GM12864 (cell line): ENCODE measurements around the gene IMMP2L.

Experiments used
- DNase-seq: peaks from one replicate; pipeline ENCODE4 v3.0.0-alpha.2; 2011; ENCODE audit warnings: low read depth
- H3K4me3 ChIP-seq: 2 replicates; pipeline ENCODE4 v1.5.1; 2011; ENCODE audit warnings: mild to moderate bottlenecking, low read depth, low read length, control low read depth
- TF ChIP-seq, protein P1 (sequence below): IDR thresholded peaks from 2 replicates; pipeline ENCODE4 v1.5.1; 2011; ENCODE audit warnings: low read depth, mild to moderate bottlenecking, moderate library complexity, low read length, control low read depth, inconsistent platforms; ENCODE audit errors: missing control alignments

IMMP2L gene

DNA sequence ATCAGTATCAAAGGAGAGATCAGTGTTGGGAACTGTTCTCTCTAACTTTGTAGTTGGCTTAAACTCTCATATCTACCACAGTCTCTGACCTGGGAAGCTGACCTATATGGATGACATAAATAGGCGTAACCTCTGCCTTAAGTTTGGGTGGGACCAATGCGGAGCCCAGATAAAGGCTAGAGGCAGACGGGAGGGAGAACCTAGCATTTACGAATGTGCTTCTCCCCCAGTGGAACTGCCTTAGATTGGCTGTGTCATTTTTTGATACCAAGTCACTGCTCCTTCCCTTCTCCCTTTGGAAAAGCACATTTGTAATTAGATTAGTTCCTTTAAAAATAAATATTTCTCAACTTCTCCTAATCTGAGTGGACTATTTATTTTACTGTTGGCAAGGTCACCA, 495.0 kb downstream of the IMMP2L start:
- TF ChIP-seq, protein P1, sequence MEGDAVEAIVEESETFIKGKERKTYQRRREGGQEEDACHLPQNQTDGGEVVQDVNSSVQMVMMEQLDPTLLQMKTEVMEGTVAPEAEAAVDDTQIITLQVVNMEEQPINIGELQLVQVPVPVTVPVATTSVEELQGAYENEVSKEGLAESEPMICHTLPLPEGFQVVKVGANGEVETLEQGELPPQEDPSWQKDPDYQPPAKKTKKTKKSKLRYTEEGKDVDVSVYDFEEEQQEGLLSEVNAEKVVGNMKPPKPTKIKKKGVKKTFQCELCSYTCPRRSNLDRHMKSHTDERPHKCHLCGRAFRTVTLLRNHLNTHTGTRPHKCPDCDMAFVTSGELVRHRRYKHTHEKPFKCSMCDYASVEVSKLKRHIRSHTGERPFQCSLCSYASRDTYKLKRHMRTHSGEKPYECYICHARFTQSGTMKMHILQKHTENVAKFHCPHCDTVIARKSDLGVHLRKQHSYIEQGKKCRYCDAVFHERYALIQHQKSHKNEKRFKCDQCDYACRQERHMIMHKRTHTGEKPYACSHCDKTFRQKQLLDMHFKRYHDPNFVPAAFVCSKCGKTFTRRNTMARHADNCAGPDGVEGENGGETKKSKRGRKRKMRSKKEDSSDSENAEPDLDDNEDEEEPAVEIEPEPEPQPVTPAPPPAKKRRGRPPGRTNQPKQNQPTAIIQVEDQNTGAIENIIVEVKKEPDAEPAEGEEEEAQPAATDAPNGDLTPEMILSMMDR = no peak
- no peak for DNase-seq
- H3K4me3 ChIP-seq = no peak overlapping the region

DNA sequence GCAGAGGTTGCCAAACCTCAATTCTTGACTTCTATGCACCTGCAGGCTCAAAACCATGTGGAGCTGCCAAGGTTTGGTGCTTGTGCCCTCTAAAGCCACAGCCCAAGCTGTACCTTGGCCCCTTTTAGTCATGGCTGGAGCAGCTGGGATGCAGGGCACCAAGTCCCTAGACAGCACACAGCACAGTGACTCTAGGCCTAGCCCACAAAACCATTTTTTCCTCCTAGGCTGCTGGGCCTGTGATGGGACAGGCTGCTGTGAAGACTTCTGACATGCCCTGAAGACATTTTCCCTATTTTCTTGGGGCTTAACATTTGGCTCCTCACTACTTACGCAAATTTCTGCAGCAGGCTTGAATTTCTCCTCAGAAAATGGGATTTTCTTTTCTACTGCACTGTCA, 499.1 kb downstream of the IMMP2L start:
- H3K4me3 ChIP-seq = no peak overlapping the region
- no peak for DNase-seq
- TF ChIP-seq, protein P1 = no peak

DNA sequence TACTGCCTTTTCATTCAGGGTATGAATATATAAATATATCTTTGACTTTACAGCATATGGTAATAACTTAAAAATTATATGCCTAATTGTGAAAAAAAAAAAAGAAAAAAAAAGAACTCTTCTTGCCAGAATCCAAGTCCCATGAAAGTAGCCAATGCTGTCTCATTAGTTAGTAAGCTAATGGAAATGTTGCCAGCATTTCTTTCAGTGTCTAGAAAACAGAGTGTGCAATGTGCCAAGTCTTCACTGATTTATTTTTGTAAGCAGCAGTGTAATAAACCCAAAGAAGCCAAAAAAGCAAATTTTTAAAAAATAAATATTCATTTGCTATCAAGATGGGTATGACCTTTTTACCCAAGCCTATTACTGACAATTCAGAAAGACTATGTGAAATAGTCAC, 502.5 kb downstream of the IMMP2L start:
- DNase-seq = no peak
- TF ChIP-seq, protein P1 = no peak
- H3K4me3 ChIP-seq = no peak overlapping the region

DNA sequence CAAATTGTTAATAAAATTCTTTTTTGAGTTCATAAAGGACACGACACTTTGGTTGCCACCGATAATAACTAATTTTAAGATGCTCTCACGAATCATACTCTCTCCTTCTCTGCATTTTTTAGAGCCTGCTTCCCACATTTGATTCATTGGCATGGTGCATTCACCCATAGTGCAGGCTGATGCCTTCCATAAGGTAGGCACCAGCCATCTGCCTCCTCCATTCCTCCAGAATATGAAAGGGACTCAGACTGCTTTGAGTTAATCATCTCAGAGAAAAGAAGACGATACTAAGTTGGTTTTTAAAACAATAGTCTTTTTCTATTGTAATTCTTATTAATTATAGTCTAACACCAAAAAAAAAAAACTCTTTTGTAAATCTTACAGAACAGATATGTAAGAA, 505.2 kb downstream of the IMMP2L start:
- H3K4me3 ChIP-seq = no peak overlapping the region
- TF ChIP-seq, protein P1 = no peak
- no peak for DNase-seq

DNA sequence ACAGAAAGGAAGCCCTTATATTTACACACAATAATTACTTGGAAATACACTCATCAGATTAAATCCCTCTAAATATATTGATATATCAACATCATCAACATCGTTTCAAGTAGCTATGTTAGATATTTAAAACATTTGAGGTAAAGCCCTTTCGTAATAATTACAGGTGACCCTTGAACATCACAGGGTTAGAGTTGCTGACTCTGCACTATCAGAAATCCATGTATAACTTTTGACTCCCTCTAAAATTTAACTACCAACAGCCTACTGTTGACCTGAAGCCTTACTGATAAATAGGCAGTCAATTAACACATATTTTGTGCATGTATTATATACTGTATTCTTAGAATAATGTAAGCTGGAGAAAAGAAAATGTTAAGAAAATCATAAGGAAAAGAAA, 505.9 kb downstream of the IMMP2L start:
- TF ChIP-seq, protein P1 = no peak
- DNase-seq = no peak
- H3K4me3 ChIP-seq = no peak overlapping the region

DNA sequence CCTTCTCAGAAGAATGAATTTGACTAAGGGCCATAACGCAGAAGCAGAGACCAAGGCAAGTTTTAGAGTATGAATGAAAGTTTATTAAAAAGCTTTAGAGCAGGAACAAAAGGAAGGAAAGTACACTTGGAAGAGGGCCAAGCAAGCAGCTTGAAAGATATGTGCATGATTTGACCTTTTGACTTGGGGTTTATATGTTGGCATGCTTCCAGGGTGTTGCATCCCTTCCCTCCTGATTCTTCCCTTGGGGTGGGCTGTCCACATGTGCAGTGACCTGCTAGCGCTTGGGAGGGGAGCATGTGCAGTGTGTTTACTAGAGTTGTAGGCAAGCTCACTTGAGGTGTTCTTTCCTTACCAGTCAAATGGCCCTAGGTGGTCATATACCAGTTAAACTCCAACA, 509.3 kb downstream of the IMMP2L start:
- TF ChIP-seq, protein P1 = no peak
- no peak for DNase-seq
- no peak overlapping the region for H3K4me3 ChIP-seq

DNA sequence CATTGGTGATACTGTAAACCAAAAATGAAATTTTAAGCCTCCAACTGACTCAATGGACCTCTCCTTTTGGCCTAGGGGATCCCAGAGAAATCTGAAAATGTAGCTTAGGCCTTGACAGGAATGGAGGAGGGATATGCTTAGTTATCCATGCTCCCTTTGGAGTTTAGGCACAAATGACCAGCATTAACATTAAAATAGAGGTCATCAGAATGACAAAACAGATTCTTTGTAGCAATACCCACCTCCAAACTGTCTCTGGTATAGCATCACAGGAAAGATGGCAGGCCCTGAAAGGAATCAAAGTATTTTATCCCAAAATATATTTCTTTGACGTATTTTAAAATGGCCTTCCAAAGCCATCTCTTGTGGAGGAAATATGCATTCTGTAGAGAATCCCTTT, 510.5 kb downstream of the IMMP2L start:
- H3K4me3 ChIP-seq = no peak overlapping the region
- DNase-seq = no peak
- TF ChIP-seq, protein P1 = no peak
